IMR-90 (cell line): Measurements from ENCODE around the gene STX1B. TPM values are rescaled to one million over a fixed set of nuclear protein-coding genes. Genes with fewer than 3 reads are reported as not detected.

Source experiments
- ATAC-seq: fragments of 200-7000 bp; cut with Tn5 transposase; 2 replicates; pipeline ENCODE4 v1.9.1; 2020; ENCODE audit warnings: low read depth, mild to moderate bottlenecking, moderate library complexity
- BruUV-seq: library from RNA; stranded (reverse); fragments of 400-500 nt; replicated peaks from 2 replicates; lab custom pipeline; 2021; lab: Mats Ljungman, UMichigan
- CTCF ChIA-PET: fragments of 300-600 bp; formaldehyde crosslinking; extraction: SDS; loops from one replicate; lab custom pipeline; 2021; ENCODE audit warnings: antibody characterized with exemption; lab: Yijun Ruan, JAX
- POLR2A ChIA-PET: fragments of 300-600 bp; sonication (Branson Sonifier 250); formaldehyde crosslinking; loops from one replicate; lab custom pipeline; 2022; ENCODE audit warnings: antibody characterized with exemption; ENCODE audit not compliant: unreplicated experiment; lab: Charles Lee
- DNase-seq: peaks from one replicate; pipeline ENCODE4 v3.0.0; 2013
- H2AFZ ChIP-seq: replicated peaks from 2 replicates; pipeline ENCODE3; 2013; ENCODE audit warnings: low read length, mild to moderate bottlenecking; ENCODE audit not compliant: poor library complexity
- H2AK5ac ChIP-seq: 2 replicates; pipeline ENCODE4 v1.6.1; 2013; ENCODE audit warnings: low read depth, low read length, inconsistent platforms
- H2AK9ac ChIP-seq: replicated peaks from 2 replicates; pipeline ENCODE3; 2013; ENCODE audit warnings: mild to moderate bottlenecking, low read depth, low read length, moderate library complexity; ENCODE audit not compliant: poor library complexity
- H2BK120ac ChIP-seq: 2 replicates; pipeline ENCODE4 v1.6.1; 2013; ENCODE audit warnings: low read depth, low read length, inconsistent platforms
- H2BK15ac ChIP-seq: 3 replicates; pipeline ENCODE4 v1.6.1; 2013; ENCODE audit warnings: low read depth, low read length, inconsistent platforms
- H2BK20ac ChIP-seq: 2 replicates; pipeline ENCODE4 v1.6.1; 2013; ENCODE audit warnings: low read depth, mild to moderate bottlenecking, inconsistent platforms, low read length, moderate library complexity
- H2BK5ac ChIP-seq: 2 replicates; pipeline ENCODE4 v1.6.1; 2013; ENCODE audit warnings: mild to moderate bottlenecking, low read depth, low read length, inconsistent platforms; ENCODE audit not compliant: poor library complexity, severe bottlenecking
- H3K14ac ChIP-seq: replicated peaks from 2 replicates; pipeline ENCODE4 v1.6.1; 2013; ENCODE audit warnings: low read depth, low read length, inconsistent platforms
- H3K18ac ChIP-seq: 2 replicates; pipeline ENCODE4 v1.6.1; 2013; ENCODE audit warnings: low read depth, low read length, control low read depth
- H3K23ac ChIP-seq: 2 replicates; pipeline ENCODE4 v1.6.1; 2013; ENCODE audit warnings: low read depth, low read length, inconsistent platforms
- H3K27ac ChIP-seq: 2 replicates; pipeline ENCODE4 v1.5.1; 2013; ENCODE audit warnings: mild to moderate bottlenecking, control low read depth, low read length; ENCODE audit not compliant: insufficient read depth
- H3K27me3 ChIP-seq: 2 replicates; pipeline ENCODE4 v1.6.1; 2013; ENCODE audit warnings: low read length; ENCODE audit not compliant: control insufficient read depth, insufficient read depth
- H3K36me3 ChIP-seq: 2 replicates; pipeline ENCODE4 v1.6.1; 2013; ENCODE audit warnings: low read length, mixed read lengths; ENCODE audit not compliant: control insufficient read depth, insufficient read depth
- H3K4ac ChIP-seq: 2 replicates; pipeline ENCODE4 v1.6.1; 2013; ENCODE audit warnings: low read depth, low read length, inconsistent platforms
- H3K4me1 ChIP-seq: 2 replicates; pipeline ENCODE4 v1.6.1; 2013; ENCODE audit warnings: low read length, mixed read lengths; ENCODE audit not compliant: control insufficient read depth, insufficient read depth
- H3K4me2 ChIP-seq: 2 replicates; pipeline ENCODE4 v1.6.1; 2013; ENCODE audit warnings: low read depth, mild to moderate bottlenecking, control low read depth, low read length, moderate library complexity
- H3K4me3 ChIP-seq: 2 replicates; pipeline ENCODE4 v1.5.1; 2013; ENCODE audit warnings: low read depth, mild to moderate bottlenecking, control low read depth, low read length, moderate library complexity; ENCODE audit not compliant: insufficient read depth
- H3K56ac ChIP-seq: 2 replicates; pipeline ENCODE4 v1.6.1; 2013; ENCODE audit warnings: low read length, inconsistent platforms; ENCODE audit not compliant: insufficient read depth; ENCODE audit errors: extremely low read depth
- H3K79me1 ChIP-seq, 2 experiments: 2 replicates each; pipeline ENCODE4 v1.6.1; 2013; ENCODE audit warnings: low read length in 2 of 2, inconsistent platforms in 1 of 2, low read depth in 1 of 2
- H3K9ac ChIP-seq: 2 replicates; pipeline ENCODE4 v1.6.1; 2013; ENCODE audit warnings: low read depth, low read length, control low read depth
- H3K9me1 ChIP-seq: 2 replicates; pipeline ENCODE4 v1.6.1; 2013; ENCODE audit warnings: low read length, inconsistent platforms; ENCODE audit not compliant: insufficient read depth
- H3K9me3 ChIP-seq: 2 replicates; pipeline ENCODE4 v1.6.1; 2013; ENCODE audit warnings: low read length; ENCODE audit not compliant: control insufficient read depth, insufficient read depth
- H4K20me1 ChIP-seq: 2 replicates; pipeline ENCODE4 v1.6.1; 2013; ENCODE audit warnings: low read length, inconsistent platforms; ENCODE audit not compliant: insufficient read depth
- H4K5ac ChIP-seq: 2 replicates; pipeline ENCODE4 v1.6.1; 2013; ENCODE audit warnings: mild to moderate bottlenecking, low read depth, low read length, control low read depth
- H4K8ac ChIP-seq, 2 experiments: 2 replicates each; pipeline ENCODE4 v1.6.1; 2013; ENCODE audit warnings: low read depth in 2 of 2, low read length in 2 of 2, control low read depth in 1 of 2, inconsistent platforms in 1 of 2
- H4K91ac ChIP-seq: 2 replicates; pipeline ENCODE4 v1.6.1; 2013; ENCODE audit warnings: low read depth, low read length, inconsistent platforms; ENCODE audit not compliant: insufficient read depth
- BHLHE40 ChIP-seq: fragments of 150-350 bp; IDR thresholded peaks from 2 replicates; pipeline ENCODE4 v1.6.1; 2016; ENCODE audit warnings: mild to moderate bottlenecking, low read depth, low read length
- CEBPB ChIP-seq: IDR thresholded peaks from 2 replicates; pipeline ENCODE4 v1.6.1; 2012; ENCODE audit warnings: low read depth, low read length, improper control_type of control experiment
- CHD1 ChIP-seq: IDR thresholded peaks from 2 replicates; pipeline ENCODE4 v1.6.1; 2012; ENCODE audit warnings: low read depth, low read length, improper control_type of control experiment
- FOS ChIP-seq: fragments of 150-350 bp; IDR thresholded peaks from 2 replicates; pipeline ENCODE4 v1.6.1; 2016; ENCODE audit warnings: low read depth, low read length
- MAFK ChIP-seq: IDR thresholded peaks from 2 replicates; pipeline ENCODE4 v1.6.1; 2012; ENCODE audit warnings: low read depth, low read length, improper control_type of control experiment
- MAZ ChIP-seq: IDR thresholded peaks from 2 replicates; pipeline ENCODE4 v1.6.1; 2012; ENCODE audit warnings: low read depth, mild to moderate bottlenecking, low read length, improper control_type of control experiment, moderate library complexity, borderline replicate concordance
- MXI1 ChIP-seq: IDR thresholded peaks from 2 replicates; pipeline ENCODE4 v1.6.1; 2012; ENCODE audit warnings: low read depth, mild to moderate bottlenecking, low read length, moderate library complexity, borderline replicate concordance
- NFE2L2 ChIP-seq: fragments of 150-350 bp; IDR thresholded peaks from 2 replicates; pipeline ENCODE4 v1.6.1; 2016; ENCODE audit warnings: low read depth, mild to moderate bottlenecking, low read length
- POLR2A ChIP-seq: IDR thresholded peaks from 2 replicates; pipeline ENCODE4 v1.6.1; 2012; ENCODE audit warnings: mild to moderate bottlenecking, low read depth, low read length
- RAD21 ChIP-seq: IDR thresholded peaks from 2 replicates; pipeline ENCODE4 v1.6.1; 2012; ENCODE audit warnings: low read length, improper control_type of control experiment
- RCOR1 ChIP-seq: IDR thresholded peaks from 2 replicates; pipeline ENCODE4 v1.6.1; 2012; ENCODE audit warnings: mild to moderate bottlenecking, low read length, improper control_type of control experiment; ENCODE audit not compliant: insufficient replicate concordance
- RFX5 ChIP-seq: IDR thresholded peaks from 2 replicates; pipeline ENCODE4 v1.8.0; 2012; ENCODE audit warnings: low read depth, mild to moderate bottlenecking, low read length, moderate library complexity
- SMC3 ChIP-seq: fragments of 150-350 bp; IDR thresholded peaks from 2 replicates; pipeline ENCODE4 v1.6.1; 2016; ENCODE audit warnings: low read depth, mild to moderate bottlenecking, antibody characterized with exemption, low read length, moderate library complexity
- WGBS, 2 experiments: methylation state at CpG; one replicate each; pipeline versions ENCODE4 v1.1.5 to v1.1.7; 2013; ENCODE audit warnings: missing lambda C conversion rate in 2 of 2; ENCODE audit not compliant: insufficient read length in 1 of 2; ENCODE audit errors: extremely low coverage in 2 of 2; 5-methylcytosine and 5-hydroxymethylcytosine counted together
- dilution Hi-C: fragments of 300-500 bp; cut with HindIII; formaldehyde crosslinking; loops from one replicate; pipeline ENCODE4 v1.14.3; 2018; ENCODE audit warnings: low sequenced_read_pairs; ENCODE audit not compliant: unreplicated experiment
- in situ Hi-C: fragments of 300-500 bp; cut with MboI; formaldehyde crosslinking; loops from 3 replicates; pipeline ENCODE4 v1.14.3; 2019; ENCODE audit warnings: low sequenced_read_pairs, inconsistent platforms, mixed read lengths
- intact Hi-C: fragments of 100-400 bp; cut with micrococcal nuclease; formaldehyde crosslinking; loops from 2 replicates; pipeline ENCODE4 v1.10.0; 2022
- polyA plus RNA-seq, 3 experiments: library from polyadenylated mRNA; depleted of rRNA; stranded (reverse); fragments of >200 nt; gene quantifications; 2 replicates each; pipeline ENCODE4 v1.2.3, GENCODE V29; 2012; ENCODE audit warnings: low replicate concordance in 1 of 3
- total RNA-seq: library from RNA; depleted of rRNA; stranded (reverse); fragments of >200 nt; gene quantifications from 2 replicates; pipeline ENCODE4 v1.2.3, GENCODE V29; 2012
- TF ChIP-seq, protein P1 (sequence below): fragments of 150-350 bp; IDR thresholded peaks from 2 replicates; pipeline ENCODE4 v1.6.1; 2017; ENCODE audit warnings: mild to moderate bottlenecking, antibody characterized with exemption, low read length, low read depth
- TF ChIP-seq, protein P2 (sequence below): conservative IDR thresholded peaks from 2 replicates; pipeline ENCODE4 v1.5.1; 2012; ENCODE audit warnings: mild to moderate bottlenecking, low read depth, low read length, improper control_type of control experiment
- TF ChIP-seq, protein P3 (sequence below): fragments of 150-350 bp; IDR thresholded peaks from 2 replicates; pipeline ENCODE4 v1.6.1; 2016; ENCODE audit warnings: low read depth, mild to moderate bottlenecking, low read length, moderate library complexity, borderline replicate concordance

Gene STX1B
- total and polyA plus RNA-seq, 2 of the 4 experiments (the other 2 are of a cell fraction): 3.9 to 14.9 TPM

DNA sequence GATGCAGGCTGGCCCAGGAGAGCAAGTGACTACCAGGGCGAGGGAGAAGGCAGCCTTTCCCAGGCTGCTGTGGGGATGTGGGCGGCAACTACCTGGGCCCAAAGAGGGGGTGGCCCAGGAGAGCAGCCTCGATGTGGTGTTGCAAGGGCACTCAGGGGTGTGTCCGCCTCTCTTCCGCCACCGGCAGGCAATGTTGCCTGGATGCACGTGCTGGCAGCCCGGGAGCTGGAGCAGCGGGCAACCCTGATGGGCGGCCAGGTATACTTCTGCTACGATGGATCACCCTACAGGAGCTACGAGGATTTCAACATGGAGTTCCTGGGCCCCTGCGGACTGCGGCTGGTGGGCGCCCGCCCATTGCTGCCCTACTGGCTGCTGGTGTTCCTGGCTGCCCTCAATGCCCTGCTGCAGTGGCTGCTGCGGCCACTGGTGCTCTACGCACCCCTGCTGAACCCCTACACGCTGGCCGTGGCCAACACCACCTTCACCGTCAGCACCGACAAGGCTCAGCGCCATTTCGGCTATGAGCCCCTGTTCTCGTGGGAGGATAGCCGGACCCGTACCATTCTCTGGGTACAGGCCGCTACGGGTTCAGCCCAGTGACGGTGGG is 22.8 kb downstream of the STX1B start:
- intact Hi-C loops (no loop called here), dilution Hi-C loops (no loop called here), in situ Hi-C loops (loop anchor here (10.0 to 25.0 kb wide), 3 partner anchors 97 to 877 kb away; partner anchors contain the start of gene PRSS53)
- Histone ChIP-seq H3K9me3 (no peaks in the 10 kb centered on the region), H2AK9ac (no peak overlapping the region), H4K5ac (no peak overlapping the region), H3K18ac (no peak overlapping the region), H4K91ac (no peak overlapping the region), H2BK120ac (no peak overlapping the region), H4K20me1 (no peaks in the 10 kb centered on the region), H2BK5ac (no peak overlapping the region), H3K56ac (no peak overlapping the region), H3K14ac (no peak overlapping the region), H3K4me1 (peaks cover 8% of the 10 kb centered on the region), H2BK20ac (no peak overlapping the region), H2BK15ac (no peak overlapping the region), H3K36me3 (peaks cover 15% of the 10 kb centered on the region), H3K23ac (no peak overlapping the region), H3K9ac (no peak overlapping the region), H2AFZ (peak overlapping the region; percentile 58), H3K9me1 (no peaks in the 10 kb centered on the region; the same call in none of the 2 replicates), H3K4me2 (no peak overlapping the region), H3K79me1 (peaks cover 0 to 16% of the 10 kb centered on the region in 2 experiments; a peak in 2 of 4 replicates), H3K4ac (no peak overlapping the region), H3K27ac (no peak overlapping the region), H3K27me3 (no peaks in the 10 kb centered on the region), H3K4me3 (no peak overlapping the region), H4K8ac (no peak overlapping the region), H2AK5ac (no peak overlapping the region)
- POLR2A ChIA-PET: no interaction called here
- no peak for DNase-seq
- TF ChIP-seq RAD21 (no peak), MAZ (no peak), MXI1 (no peak), CHD1 (no peak), FOS (no peak), SMC3 (no peak), BHLHE40 (no peak), RCOR1 (no peak), NFE2L2 (no peak), POLR2A (no peak), RFX5 (no peak), MAFK (no peak), CEBPB (no peak)
- TF ChIP-seq, protein P1, sequence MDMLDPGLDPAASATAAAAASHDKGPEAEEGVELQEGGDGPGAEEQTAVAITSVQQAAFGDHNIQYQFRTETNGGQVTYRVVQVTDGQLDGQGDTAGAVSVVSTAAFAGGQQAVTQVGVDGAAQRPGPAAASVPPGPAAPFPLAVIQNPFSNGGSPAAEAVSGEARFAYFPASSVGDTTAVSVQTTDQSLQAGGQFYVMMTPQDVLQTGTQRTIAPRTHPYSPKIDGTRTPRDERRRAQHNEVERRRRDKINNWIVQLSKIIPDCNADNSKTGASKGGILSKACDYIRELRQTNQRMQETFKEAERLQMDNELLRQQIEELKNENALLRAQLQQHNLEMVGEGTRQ: no peak
- TF ChIP-seq, protein P2, sequence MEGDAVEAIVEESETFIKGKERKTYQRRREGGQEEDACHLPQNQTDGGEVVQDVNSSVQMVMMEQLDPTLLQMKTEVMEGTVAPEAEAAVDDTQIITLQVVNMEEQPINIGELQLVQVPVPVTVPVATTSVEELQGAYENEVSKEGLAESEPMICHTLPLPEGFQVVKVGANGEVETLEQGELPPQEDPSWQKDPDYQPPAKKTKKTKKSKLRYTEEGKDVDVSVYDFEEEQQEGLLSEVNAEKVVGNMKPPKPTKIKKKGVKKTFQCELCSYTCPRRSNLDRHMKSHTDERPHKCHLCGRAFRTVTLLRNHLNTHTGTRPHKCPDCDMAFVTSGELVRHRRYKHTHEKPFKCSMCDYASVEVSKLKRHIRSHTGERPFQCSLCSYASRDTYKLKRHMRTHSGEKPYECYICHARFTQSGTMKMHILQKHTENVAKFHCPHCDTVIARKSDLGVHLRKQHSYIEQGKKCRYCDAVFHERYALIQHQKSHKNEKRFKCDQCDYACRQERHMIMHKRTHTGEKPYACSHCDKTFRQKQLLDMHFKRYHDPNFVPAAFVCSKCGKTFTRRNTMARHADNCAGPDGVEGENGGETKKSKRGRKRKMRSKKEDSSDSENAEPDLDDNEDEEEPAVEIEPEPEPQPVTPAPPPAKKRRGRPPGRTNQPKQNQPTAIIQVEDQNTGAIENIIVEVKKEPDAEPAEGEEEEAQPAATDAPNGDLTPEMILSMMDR: no peak
- TF ChIP-seq, protein P3, sequence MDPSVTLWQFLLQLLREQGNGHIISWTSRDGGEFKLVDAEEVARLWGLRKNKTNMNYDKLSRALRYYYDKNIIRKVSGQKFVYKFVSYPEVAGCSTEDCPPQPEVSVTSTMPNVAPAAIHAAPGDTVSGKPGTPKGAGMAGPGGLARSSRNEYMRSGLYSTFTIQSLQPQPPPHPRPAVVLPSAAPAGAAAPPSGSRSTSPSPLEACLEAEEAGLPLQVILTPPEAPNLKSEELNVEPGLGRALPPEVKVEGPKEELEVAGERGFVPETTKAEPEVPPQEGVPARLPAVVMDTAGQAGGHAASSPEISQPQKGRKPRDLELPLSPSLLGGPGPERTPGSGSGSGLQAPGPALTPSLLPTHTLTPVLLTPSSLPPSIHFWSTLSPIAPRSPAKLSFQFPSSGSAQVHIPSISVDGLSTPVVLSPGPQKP: no peak
- no TSS peak for BruUV-seq
- no peak for ATAC-seq
- 95% methylated on average over 27 of the region's 30 CpGs; no CpG with 5 or more reads in 1 of the 2 experiments for WGBS, 2 experiments
- CTCF ChIA-PET: no interaction called here
